ENCODE data around the gene ATP2B3.

ATP2B3 gene

GRCh38 chrX:153533091-153533490 lies 15.6 kb downstream of the ATP2B3 start:
- H3F3A ChIP-seq (ENCODE audit: insufficient read depth, low read length) = no peaks in the 10 kb centered on the region
- no peak overlapping the region for H3K4me2 ChIP-seq (ENCODE audit: low read depth, low read length)
- DNase-seq = no peak
- no peaks in the 10 kb centered on the region for H4K20me1 ChIP-seq (ENCODE audit: insufficient read depth, low read length)
- no peak for TF ChIP-seq EZH2 (optimal IDR thresholded peaks at IDR 0.05; ENCODE audit: low read depth, low read length)
- no peak for TF ChIP-seq EZH2phosphoT487 (IDR thresholded peaks at IDR 0.05; ENCODE audit: low read length)
- TF ChIP-seq CTCF (IDR thresholded peaks at IDR 0.05; ENCODE audit: low read length) = no peak
- H3K9me2 ChIP-seq (replicated peaks; ENCODE audit: insufficient read depth, low read length) = no peaks in the 10 kb centered on the region
- H3K79me2 ChIP-seq (ENCODE audit: low read length) = no peaks in the 10 kb centered on the region
- H3K27ac ChIP-seq (ENCODE audit: low read length) = no peak overlapping the region
- H3K9me3 ChIP-seq (replicated peaks; ENCODE audit: insufficient read depth, low read length) = no peaks in the 10 kb centered on the region
- no peaks in the 10 kb centered on the region for H3K36me3 ChIP-seq (replicated peaks; ENCODE audit: insufficient read depth, low read length)
- no peak overlapping the region for H3K4me3 ChIP-seq (ENCODE audit: low read length)
- peaks cover 58% of the 10 kb centered on the region for H3K27me3 ChIP-seq (replicated peaks; ENCODE audit: insufficient read depth, low read length)
- H2AFZ ChIP-seq (ENCODE audit: low read length) = no peak overlapping the region
- H3K4me1 ChIP-seq (ENCODE audit: low read length) = no peaks in the 10 kb centered on the region
- no peak overlapping the region for H3K9ac ChIP-seq (ENCODE audit: low read length)

GRCh38 chrX:153537080-153537479 lies 19.6 kb downstream of the ATP2B3 start:
- TF ChIP-seq EZH2 (optimal IDR thresholded peaks at IDR 0.05; ENCODE audit: low read depth, low read length) = no peak
- no peak for TF ChIP-seq EZH2phosphoT487 (IDR thresholded peaks at IDR 0.05; ENCODE audit: low read length)
- TF ChIP-seq CTCF (IDR thresholded peaks at IDR 0.05; ENCODE audit: low read length) = no peak
- H3F3A ChIP-seq (ENCODE audit: insufficient read depth, low read length) = no peaks in the 10 kb centered on the region
- no peak for DNase-seq
- no peak overlapping the region for H3K4me2 ChIP-seq (ENCODE audit: low read depth, low read length)
- H3K36me3 ChIP-seq (replicated peaks; ENCODE audit: insufficient read depth, low read length) = no peaks in the 10 kb centered on the region
- no peaks in the 10 kb centered on the region for H4K20me1 ChIP-seq (ENCODE audit: insufficient read depth, low read length)
- no peak overlapping the region for H3K4me3 ChIP-seq (ENCODE audit: low read length)
- H3K9ac ChIP-seq (ENCODE audit: low read length) = no peak overlapping the region
- H3K9me3 ChIP-seq (replicated peaks; ENCODE audit: insufficient read depth, low read length) = no peaks in the 10 kb centered on the region
- H3K27ac ChIP-seq (ENCODE audit: low read length) = no peak overlapping the region
- no peaks in the 10 kb centered on the region for H3K9me2 ChIP-seq (replicated peaks; ENCODE audit: insufficient read depth, low read length)
- H3K4me1 ChIP-seq (ENCODE audit: low read length) = no peaks in the 10 kb centered on the region
- H3K27me3 ChIP-seq (replicated peaks; ENCODE audit: insufficient read depth, low read length) = peaks cover 67% of the 10 kb centered on the region
- no peaks in the 10 kb centered on the region for H3K79me2 ChIP-seq (ENCODE audit: low read length)
- H2AFZ ChIP-seq (ENCODE audit: low read length) = no peak overlapping the region

GRCh38 chrX:153537526-153538295 lies 20.3 kb downstream of the ATP2B3 start:
- peaks cover 66% of the 10 kb centered on the region for H3K27me3 ChIP-seq (replicated peaks; ENCODE audit: insufficient read depth, low read length)
- no peak overlapping the region for H3K4me2 ChIP-seq (ENCODE audit: low read depth, low read length)
- H3F3A ChIP-seq (ENCODE audit: insufficient read depth, low read length) = no peaks in the 10 kb centered on the region
- no peaks in the 10 kb centered on the region for H3K9me3 ChIP-seq (replicated peaks; ENCODE audit: insufficient read depth, low read length)
- H3K4me1 ChIP-seq (ENCODE audit: low read length) = no peaks in the 10 kb centered on the region
- H4K20me1 ChIP-seq (ENCODE audit: insufficient read depth, low read length) = no peaks in the 10 kb centered on the region
- no peak overlapping the region for H2AFZ ChIP-seq (ENCODE audit: low read length)
- no peaks in the 10 kb centered on the region for H3K9me2 ChIP-seq (replicated peaks; ENCODE audit: insufficient read depth, low read length)
- DNase-seq = no peak
- no peaks in the 10 kb centered on the region for H3K36me3 ChIP-seq (replicated peaks; ENCODE audit: insufficient read depth, low read length)
- H3K79me2 ChIP-seq (ENCODE audit: low read length) = no peaks in the 10 kb centered on the region
- H3K27ac ChIP-seq (ENCODE audit: low read length) = no peak overlapping the region
- no peak overlapping the region for H3K4me3 ChIP-seq (ENCODE audit: low read length)
- no peak overlapping the region for H3K9ac ChIP-seq (ENCODE audit: low read length)
- TF ChIP-seq CTCF (IDR thresholded peaks at IDR 0.05; ENCODE audit: low read length) (no peak), EZH2 (optimal IDR thresholded peaks at IDR 0.05; ENCODE audit: low read depth, low read length) (no peak), EZH2phosphoT487 (IDR thresholded peaks at IDR 0.05; ENCODE audit: low read length) (no peak)
